ENCODE measurements around the gene DNAH9.
"Not testable (repeated sequence)": the region's sequence is repeated elsewhere in the genome, so short reads cannot be mapped to it uniquely, and the experiment has no call there.

DNAH9 gene

DNA sequence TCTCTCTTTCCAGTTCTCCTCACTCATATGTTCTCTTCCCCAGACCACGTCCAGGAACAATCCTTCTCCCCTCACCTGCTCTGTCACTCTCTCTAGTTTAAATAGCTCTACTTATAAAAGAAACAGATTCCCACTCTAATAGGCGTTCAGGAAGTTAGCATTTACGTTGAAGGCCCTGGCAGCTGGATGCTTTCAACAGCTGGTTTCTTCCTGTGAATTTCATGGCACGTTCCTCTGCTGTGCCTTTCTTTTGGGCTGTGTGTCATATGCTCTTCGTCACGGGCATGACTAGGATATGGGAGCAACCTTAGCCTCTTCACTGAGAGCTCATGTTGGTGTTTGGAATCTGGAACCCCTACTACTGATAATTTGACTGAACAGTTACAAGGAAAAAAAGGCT lies 325.8 kb downstream of the DNAH9 start:
- DNase-seq: no peak

DNA sequence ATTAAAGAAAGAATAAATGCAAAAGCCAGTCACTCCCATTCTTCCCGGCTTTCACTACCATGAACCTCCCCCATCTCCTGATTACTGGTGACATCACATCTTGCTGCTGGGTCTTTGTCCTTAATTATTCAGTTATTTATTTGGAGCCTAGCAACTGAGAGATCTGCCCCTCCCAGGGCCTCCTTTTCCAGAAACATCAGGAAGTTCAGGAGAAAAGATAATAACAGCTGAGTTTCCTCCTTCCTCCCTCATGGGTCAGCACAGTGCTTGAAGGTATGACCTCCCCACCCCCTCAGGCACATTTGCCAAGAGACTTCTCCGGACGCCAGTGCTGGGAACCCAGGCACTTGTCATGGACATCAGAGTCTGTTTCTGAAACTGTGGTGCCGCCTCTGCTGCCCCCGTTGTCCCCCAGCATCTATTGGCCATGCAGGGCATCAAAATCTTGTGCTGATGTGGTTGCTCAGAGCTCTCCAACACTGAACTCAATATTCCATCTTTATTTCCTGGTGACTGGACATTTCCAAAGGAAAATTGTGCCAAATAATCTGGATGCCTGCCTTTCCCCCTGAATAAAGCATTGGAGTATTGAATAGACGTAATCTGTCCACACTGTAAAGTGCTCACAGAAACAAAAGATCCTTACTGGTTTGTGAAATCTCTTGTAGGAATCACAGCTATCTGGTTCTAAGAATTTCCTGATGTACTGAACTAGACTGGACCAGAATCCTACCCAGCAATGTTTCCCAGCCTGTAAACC lies 327.2 kb downstream of the DNAH9 start:
- no peak for DNase-seq

DNA sequence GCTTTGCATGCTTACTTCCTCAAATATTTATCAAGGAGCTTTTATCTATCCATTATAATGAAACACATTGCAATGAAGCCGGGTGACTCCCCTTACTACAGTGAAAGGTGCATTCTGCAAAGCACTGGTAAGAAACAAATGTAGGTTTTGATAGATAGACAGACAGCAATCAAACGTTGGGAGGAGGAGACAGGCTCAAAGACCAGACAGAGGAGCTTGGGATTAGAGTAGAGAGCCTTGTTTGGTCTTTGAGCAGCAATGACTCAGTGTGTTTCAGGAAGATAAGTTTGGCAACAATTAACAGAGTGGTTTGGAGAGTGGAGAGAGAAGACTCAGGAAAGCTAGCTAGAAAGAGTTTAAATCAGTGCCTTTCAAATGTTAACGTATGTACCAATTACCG lies 330.2 kb downstream of the DNAH9 start:
- DNase-seq: no peak

DNA sequence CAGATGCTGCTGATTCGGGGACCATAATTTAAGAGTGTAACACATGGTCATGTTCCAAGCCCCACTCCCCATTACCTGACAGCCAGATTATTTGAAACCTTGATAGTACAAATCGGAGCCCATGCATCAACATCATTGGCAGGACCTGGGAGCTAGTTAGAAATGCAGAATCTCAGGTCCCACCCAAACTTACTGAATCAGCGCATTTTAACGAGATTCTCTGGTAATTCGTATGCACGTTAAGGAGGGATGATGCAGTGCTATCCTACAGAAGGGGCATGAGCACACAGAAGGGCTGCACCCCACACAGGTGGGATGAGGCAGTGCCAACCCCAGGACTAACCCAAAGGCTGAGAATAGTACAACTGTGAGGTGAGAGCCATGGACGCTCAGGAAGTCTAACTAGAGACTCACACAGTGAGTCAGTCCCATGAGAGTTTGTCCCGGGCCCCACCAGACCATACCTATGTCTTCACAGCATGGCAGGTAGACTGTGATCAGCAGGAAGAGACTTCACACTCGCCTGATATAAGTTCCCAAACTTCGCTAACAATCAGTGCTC lies 334.1 kb downstream of the DNAH9 start:
- no peak for DNase-seq

DNA sequence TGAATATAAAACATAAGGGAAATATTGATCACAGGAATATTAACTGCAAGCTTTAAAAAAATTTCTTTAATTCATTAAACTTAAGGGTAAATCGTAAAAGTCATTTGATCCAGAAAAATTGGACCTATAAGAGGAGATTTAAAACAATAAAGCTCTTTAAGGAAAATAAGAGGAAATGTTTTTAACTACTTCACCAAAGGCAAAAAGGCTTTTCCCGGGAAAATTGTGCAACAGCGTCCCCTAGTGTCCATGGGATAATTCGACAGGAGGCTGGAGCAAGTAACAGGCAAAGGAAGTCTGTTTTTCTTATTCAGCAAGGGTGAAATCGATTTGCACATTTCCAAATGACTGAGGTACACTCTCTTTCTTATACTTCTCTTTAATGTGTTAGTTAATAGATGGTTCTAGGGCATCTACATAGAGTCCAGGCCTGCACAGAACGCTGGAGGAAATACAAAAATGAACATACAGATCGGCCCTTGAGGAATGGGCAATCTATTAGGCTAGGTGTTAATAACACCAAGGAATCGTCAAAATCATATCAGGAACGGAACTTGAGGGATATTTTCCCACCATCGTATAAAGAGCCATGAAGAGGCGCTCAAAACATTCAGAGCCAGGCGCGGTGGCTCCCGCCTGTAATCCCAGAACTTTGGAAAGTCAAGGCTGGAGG lies 337.6 kb downstream of the DNAH9 start:
- peak; percentile 91 for DNase-seq

DNA sequence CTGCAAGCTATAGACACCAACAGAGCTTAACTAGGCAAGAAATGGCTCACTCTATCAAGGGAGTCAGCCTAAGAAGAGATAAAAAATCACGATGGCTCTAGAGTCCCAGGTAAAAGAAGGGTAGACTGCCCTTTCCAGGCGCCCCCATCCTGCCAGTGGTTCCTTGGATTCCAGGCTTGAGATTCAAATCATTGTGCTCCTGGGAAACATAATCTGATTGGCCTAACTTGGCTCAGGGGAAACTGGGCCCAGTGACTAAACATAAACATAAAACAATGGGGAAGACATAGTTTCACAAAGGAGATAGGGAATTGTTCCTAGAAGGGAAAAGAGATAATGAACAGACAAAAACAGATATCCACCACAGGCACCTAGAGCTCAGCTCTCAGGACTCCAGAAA lies 342.6 kb downstream of the DNAH9 start:
- DNase-seq: no peak

DNA sequence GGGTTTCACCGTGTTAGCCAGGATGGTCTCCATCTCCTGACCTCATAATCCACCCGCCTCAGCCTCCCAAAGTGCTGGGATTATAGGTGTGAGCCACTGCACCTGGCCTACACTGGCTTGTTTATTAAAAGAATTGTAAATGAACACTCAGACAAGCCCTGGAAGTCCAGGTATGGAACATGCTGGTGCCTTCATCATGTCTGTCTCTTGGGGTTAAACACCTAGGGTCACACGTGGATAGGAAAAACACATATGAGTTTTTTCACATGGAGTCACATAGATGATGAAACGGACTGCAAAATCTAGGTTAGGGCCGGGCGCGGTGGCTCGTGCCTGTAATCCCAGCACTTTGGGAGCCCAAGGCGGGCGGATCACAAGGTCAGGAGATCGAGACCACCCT lies 344.8 kb downstream of the DNAH9 start:
- not testable (repeated sequence) for DNase-seq

DNA sequence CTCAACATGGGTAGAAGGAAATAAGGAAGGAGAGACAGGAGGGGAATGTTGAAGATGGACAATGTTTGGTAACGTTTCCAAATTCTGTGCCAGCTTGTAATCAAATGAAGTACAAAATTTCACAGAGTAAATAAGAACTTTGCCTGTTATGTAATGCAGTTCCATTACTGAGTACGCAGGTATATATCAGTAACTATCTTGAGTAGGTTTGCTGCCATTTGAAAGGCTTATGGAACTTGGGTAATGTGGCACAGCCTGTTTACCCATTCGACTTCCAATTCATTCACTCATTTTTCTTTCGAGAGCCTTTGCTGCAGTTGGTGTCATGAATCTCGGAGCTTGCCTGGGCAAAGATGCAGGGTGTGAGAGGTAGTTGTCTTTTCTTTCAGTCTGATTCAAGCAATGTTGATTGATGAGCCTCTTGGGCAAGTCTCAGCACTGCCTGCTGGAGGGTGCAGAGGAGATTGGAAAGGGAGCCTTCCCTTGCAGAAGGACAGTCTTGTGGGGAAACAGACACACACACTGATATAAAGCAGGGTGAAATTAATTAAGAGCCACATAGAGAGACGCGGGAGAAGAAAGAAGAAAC lies 345.6 kb downstream of the DNAH9 start:
- DNase-seq: no peak

DNA sequence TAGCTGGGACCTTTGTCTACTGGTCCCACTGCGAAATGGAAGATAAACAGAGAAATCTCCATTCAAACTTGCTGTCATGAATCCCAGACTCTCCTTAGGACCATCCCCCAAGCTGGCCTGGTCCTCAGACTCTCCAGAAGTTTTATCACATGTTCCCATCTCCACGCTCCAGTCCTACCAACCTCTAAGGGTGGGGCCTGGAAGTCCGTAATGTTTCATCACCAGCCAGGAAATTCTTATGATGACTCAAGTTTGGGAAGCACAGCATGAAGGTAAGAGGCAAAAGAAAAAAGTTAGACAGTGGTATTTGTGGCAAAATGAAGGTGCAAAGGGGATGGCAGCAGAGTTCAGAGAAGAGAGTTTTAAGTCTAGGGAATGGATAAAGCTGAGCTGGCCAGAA lies 346.3 kb downstream of the DNAH9 start:
- DNase-seq: no peak

DNA sequence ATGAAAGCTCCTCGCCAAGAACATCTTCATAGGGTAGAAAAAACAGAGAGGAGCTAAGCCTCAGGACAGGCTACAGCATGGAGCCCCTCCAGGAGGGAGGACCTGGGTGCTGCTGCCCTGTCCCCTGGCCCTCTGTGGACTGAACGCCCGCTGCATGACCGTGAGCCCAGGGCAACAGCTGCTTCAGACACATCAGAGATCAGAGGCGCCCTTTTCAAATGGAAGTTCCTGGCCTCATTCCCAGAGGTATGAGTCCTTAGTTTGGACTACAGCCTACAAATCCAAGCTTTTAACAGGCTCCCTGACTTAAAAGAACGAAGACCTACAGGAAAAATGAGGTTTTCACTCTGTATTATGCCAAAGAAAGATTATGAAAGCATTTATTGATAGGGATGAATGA lies 350.5 kb downstream of the DNAH9 start:
- peak; percentile 11 for DNase-seq

DNA sequence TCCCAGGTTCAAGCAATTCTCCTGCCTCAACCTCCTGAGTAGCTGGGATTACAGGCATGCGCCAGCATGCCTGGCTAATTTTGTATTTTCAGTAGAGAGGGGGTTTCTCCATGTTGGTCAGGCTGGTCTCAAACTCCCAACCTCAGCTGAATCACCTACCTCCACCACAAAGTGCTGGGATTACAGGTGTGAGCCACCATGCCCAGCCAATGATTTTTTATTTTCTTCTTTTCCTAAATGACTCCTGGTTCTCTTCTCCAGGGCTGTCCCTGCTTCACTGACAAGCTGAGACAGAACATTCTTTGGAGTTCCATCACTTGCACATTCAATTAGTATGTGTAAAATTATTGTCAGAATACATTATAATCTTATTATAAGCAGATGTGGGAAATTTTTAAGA lies 351.3 kb downstream of the DNAH9 start:
- DNase-seq: not testable (repeated sequence)

DNA sequence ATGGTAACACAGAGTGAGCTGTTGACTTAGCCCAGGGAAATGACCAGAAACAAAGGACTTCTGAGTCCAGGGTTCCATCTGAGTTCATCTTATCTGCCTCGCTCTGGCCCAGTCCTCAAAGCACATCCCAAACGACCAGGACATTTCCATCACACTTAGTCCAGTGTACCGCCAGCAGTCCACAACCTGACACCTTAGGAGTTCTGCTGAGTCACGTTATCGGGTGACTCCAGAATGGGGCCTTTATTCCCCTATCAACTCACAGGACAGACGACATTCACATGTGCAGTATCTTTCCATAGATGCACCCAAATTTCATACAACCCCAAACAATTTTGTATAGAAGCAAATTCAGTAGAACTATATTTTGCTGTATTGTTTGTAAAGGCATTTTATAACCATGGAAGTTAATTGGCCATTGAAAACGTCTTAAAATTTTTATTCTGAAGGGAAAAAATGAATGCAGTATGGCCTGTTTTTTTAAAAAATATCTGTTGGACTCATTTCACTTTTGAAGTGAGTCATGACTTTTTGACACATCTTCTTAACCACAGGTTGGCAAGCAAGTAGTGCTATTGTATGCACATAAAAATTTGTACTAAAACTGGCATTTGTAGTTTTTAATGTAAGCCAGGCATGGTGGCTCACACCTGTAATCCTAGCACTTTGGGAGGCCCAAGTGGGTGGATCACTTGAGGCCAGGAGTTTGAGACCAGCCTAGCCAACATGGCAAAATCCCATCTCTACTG lies 352.7 kb downstream of the DNAH9 start:
- DNase-seq: no peak

DNA sequence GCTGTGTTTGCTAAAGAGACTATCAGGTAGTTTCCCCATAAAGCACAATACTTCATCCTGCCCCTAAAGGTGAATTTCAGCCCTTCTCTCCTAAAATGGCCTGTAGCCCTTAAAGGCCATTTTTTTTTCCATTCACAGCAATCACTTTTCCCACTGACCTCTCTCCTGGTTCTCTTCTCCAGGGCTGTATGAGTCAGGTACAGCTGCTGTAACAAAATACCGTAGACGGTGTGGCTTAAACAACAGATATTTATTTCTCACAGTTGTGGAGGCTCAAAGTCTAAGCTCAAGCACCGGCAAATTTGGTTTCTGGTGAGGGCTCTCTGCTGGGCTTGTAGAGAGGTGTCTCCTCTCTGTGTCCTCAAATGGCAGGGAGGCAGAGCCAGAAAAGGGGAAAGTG lies 354.3 kb downstream of the DNAH9 start:
- DNase-seq: no peak

DNA sequence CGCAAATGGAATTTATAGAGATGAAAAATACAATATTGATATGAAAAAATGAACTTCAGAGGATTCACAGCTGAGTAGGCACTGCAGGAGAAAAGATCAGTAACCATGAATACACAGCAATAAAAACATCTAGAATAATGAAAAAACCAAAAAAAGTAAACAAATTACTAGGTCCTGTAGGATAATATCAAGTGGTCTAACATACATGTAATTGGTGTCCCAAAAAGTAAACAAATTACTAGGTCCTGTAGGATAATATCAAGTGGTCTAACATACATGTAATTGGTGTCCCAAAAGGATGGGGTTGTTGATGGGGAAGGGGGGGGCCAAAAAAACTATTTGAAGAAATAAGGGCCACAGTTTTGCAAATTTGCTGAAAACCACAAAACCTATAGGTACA lies 355.7 kb downstream of the DNAH9 start:
- DNase-seq: peak; percentile 10

DNA sequence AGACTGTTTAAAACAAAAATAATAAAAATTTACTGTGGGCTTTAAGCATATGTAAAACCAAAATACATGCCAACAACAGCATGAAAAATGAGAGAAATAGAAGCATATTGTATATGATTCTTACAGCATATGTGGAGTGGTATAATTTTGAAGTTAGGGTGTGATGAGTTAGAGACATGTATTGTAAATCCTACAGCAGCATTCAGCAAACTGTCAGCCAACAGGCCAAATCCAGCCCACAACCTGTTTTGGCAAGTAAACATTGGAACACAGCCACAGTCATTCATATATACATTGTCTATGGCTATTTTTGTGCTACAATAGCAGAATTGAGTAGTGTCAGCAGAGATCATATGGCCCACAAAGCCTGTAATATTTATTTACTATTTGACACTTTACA lies 356.7 kb downstream of the DNAH9 start:
- no peak for DNase-seq

DNA sequence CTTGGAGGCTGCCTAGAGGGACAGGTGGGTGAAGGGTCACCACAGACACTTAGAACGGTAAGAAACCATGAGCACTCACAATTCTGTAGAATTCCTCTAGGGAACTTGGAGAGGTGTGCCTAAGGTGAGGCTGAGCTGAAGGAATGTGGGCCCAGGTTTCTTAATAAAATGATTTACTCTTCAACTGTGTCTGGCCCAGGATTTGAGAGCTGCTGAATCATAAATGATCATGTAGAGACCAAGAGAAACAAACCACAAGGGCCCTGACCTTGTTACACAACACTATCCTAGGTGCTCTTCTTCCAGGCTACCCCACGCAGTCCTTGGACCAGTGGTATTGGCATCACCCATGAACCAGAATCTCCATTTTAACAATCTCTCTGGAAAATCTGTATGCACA lies 371.3 kb downstream of the DNAH9 start:
- DNase-seq: no peak

DNA sequence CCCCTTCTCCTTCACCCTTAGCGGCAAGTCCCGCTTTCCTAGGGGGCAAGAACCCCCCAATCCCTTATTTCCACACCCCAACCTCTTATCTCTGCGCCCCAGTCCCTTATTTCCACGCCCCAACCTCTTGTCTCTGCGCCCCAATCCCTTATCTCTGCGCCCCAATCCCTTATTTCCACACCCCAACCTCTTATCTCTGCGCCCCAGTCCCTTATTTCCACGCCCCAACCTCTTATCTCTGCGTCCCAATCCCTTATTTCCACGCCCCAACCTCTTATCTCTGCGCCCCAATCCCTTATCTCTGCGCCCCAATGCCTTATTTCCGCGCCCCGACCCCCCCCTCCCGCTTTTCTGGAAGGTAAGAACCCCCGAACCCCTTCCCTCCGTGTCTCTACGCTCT lies 374.5 kb downstream of the DNAH9 start:
- DNase-seq: not testable (repeated sequence)

DNA sequence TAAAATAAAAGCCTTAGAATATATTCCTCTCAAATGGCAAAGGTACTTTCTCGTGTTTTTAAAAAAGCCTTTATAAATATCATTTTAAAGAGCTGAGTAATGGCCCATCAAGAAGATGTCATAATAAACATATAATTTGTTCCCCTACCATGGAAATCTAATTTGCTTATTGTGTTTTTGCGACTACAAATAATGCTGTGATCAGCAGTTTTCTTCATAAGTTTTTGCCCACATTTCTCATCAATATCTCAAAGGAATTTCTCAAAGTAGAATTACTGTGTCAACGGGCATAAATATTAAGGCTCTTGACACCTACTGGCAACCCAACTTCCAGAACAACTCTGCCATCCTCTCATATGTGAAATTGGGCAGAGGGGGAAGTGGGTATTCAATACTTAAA lies 381.5 kb downstream of the DNAH9 start:
- DNase-seq: no peak

DNA sequence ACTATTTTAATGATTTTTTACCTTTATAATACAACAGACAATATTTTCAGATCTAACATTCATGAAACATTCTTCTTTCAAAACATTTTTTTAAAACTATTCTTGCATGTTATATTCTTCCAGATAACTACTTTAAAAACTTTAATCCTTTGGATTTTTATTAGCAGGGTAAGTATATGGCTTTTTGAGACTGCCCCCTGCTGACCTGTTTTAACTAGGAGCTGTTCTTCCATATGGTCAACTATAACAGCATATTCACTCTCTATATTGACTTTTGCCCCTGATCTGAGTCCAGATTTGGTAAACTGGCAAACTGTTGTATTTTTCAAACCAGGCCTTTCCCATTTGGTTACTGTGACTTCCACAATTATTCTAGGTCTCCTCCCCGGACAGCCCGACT lies 382.5 kb downstream of the DNAH9 start:
- DNase-seq: no peak

DNA sequence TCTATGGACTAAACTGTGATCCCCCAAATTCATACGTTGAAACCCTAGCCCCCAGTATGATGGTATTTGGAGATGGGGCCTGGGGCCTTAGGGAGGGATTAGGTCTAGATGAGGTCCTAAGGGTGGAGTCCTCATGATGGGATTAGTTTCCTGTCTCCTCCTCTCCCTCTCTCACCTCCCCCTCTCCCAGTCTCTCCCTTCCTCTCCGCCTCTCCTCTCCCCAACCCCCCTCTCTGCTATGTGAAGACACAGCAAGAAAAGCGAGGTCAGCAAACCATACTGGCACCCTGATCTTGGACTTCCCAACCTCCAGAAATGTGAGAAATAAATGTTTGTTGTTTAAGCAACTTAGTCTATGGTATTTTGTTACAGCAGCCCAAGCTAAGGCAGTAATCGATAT lies 383.6 kb downstream of the DNAH9 start:
- no peak for DNase-seq

DNA sequence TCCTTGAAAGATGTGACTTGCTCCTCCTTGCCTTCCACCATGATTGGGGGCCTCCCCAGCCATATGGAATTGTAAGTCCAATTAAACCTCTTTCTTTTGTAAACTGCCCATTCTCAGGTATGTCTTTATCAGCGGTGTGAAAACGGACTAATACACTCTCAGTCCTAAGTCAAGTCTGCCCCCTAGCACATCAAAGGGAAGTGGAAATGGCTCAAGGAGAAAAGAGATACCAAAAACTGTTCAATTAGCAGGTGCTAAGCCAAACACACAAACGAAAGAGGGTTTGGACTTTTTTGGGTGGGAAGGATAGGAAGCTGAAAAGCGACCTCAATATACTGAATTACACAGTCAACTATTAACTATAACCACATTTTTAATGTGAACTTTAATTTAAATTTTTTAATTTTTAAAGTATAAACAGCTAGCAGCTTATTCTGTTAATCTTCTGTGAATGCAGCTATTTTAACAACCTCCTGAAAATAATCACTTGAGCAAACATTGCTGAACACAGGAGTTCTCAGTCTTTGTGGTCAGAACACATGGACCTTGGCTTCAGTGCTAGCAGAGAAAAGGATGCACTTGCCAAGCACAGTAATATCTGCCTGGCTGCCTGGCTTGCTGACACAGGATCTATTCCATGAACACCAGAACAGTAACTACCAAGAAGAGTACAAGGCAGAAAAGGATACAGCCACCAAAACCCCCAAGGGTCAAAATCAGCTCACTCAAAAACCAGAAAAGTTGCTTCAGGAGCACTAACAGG lies 388.1 kb downstream of the DNAH9 start:
- no peak for DNase-seq

DNA sequence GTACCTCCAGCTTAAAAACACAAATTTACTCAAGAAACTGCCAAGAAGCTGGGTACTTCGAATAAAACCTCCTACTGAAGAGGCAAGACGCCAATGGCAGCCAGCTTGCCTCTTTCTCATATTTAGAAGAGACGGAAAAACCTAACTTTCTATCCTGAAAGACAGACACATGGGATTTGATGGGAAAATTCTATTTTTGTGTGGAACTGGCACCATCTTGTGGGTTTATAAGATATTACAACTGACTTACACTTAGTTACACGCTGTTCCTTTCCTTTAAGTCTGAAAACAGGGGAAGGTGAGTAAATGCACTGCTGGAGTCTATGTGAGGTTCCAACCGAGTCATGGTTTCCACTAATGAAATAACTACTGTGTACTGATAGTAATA lies 388.7 kb downstream of the DNAH9 start:
- DNase-seq: peak; percentile 77

Measured in eye (tissue), 1 donor.